Small intestine (tissue), 7 donors: ENCODE measurements around the gene SLC25A11. TPM values are rescaled to one million over a fixed set of nuclear protein-coding genes. Genes with fewer than 3 reads are reported as not detected.

Source experiments
- DNase-seq, 2 donors: peaks; one replicate each; pipeline versions ENCODE4 v3.0.0 to v3.0.0-alpha.2; 2013
- FAIRE-seq: peaks from 2 replicates; lab custom pipeline; 2012; peaks lifted over from hg19 to GRCh38; lab: Jason Lieb, UNC
- H3K27ac ChIP-seq, 3 donors: one replicate each; pipeline ENCODE4 v1.5.1; 2013; ENCODE audit warnings: low read length in 2 of 3, mild to moderate bottlenecking in 2 of 3, control low read depth in 1 of 3, inconsistent platforms in 1 of 3, low read depth in 1 of 3, moderate library complexity in 1 of 3
- H3K27me3 ChIP-seq, 3 donors: one replicate each; pipeline ENCODE4 v1.6.1; 2013; ENCODE audit warnings: low read length in 3 of 3, inconsistent platforms in 1 of 3; ENCODE audit not compliant: control insufficient read depth in 3 of 3, insufficient read depth in 3 of 3
- H3K36me3 ChIP-seq, 3 donors: one replicate each; pipeline ENCODE4 v1.6.1; 2013; ENCODE audit warnings: low read length in 3 of 3, inconsistent platforms in 1 of 3, low read depth in 1 of 3, mild to moderate bottlenecking in 1 of 3, moderate library complexity in 1 of 3; ENCODE audit not compliant: control insufficient read depth in 3 of 3, insufficient read depth in 2 of 3
- H3K4me1 ChIP-seq, 3 donors: one replicate each; pipeline ENCODE4 v1.6.1; 2013; ENCODE audit warnings: low read length in 2 of 3, inconsistent platforms in 1 of 3, low read depth in 1 of 3, mild to moderate bottlenecking in 1 of 3, moderate library complexity in 1 of 3; ENCODE audit not compliant: control insufficient read depth in 3 of 3, insufficient read depth in 2 of 3
- H3K4me3 ChIP-seq, 3 donors: one replicate each; pipeline ENCODE4 v1.5.1; 2013; ENCODE audit warnings: low read length in 3 of 3, control low read depth in 1 of 3, inconsistent platforms in 1 of 3, low read depth in 1 of 3, mild to moderate bottlenecking in 1 of 3, moderate library complexity in 1 of 3
- H3K9me3 ChIP-seq, 2 donors: one replicate each; pipeline ENCODE4 v1.6.1; 2013; ENCODE audit warnings: low read depth in 1 of 2, low read length in 1 of 2; ENCODE audit not compliant: control insufficient read depth in 2 of 2, insufficient read depth in 1 of 2
- WGBS, 3 donors: extraction: QIAGEN DNeasy Blood & Tissue Kit; methylation state at CpG; one replicate each; pipeline ENCODE4 v1.1.7; 2013; 5-methylcytosine and 5-hydroxymethylcytosine counted together
- polyA plus RNA-seq, 4 donors: library from polyadenylated mRNA; stranded (reverse) in 3 of 4; unstranded in 1 of 4; fragments of 200-250 nt in 3 of 4; fragments of 120-200 nt in 1 of 4; gene quantifications; one replicate each; pipeline versions ENCODE4 v1.2.1 to v1.2.3, GENCODE V29; 2013
- donor health status: healthy with polysubstance abuse.
- donor health status: control.
- donor health status: control.
- donor health status: Bipolar disorder and iron deficiency.
- donor health status: healthy.

Gene SLC25A11
- polyA plus RNA-seq, 4 donors: 46.1 to 79.2 (median 60.8) TPM

DNA sequence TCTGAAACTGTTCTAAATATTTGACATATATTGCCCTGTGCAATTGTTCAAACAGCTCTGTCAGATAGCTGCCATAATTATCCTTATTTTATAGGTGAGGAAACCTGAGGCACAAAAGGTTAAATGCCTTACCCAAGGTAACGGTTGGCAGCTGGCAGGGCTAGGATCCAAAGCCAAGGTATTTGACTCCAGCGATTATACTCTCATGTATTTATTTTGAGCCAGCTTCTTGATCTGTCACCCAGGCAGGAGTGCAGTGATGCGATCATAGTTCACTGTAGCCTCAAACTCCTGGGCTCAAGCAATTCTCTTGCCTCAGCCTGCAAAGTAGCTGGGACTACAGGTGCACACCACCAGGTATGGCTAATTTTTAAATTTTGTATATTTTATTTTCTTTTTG lies 18.3 kb upstream of the SLC25A11 start:
- H3K4me1 ChIP-seq: peaks cover 0 to 11% (median 4%) of the 10 kb centered on the region in 3 donors
- no peak for FAIRE-seq
- WGBS, 3 donors: 31 to 75% (median 44%) methylated on average over 3 of the region's 3 CpGs

DNA sequence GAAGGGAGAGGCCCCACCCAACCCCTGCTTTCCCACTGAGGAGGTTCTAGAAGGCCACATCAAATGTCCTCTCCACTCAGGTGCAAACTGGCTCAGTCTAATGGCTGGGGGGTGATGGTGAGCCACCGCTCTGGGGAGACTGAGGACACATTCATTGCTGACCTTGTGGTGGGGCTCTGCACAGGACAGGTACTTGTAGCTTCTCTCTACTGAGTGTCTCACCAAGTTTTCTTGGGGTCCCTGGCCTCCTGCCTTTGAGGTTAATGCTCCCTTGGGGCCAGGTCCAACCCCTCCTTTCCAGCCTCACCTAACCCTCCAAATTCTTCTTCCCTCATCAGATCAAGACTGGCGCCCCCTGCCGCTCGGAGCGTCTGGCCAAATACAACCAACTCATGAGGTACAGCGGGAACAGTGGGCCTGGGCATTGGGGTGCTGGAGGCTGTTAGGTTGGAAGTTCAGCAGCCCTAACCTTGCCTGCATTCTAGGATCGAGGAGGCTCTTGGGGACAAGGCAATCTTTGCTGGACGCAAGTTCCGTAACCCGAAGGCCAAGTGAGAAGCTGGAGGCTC lies 16.7 kb upstream of the SLC25A11 start:
- Histone ChIP-seq H3K4me1 (peaks cover 0 to 14% (median 4%) of the 10 kb centered on the region in 3 donors), H3K4me3 (no peak overlapping the region)
- no peak for FAIRE-seq

More for the DNA sequence above, 18.3 kb upstream of the SLC25A11 start:
- Histone ChIP-seq H3K4me3 (no peak overlapping the region), H3K9me3 (no peaks in the 10 kb centered on the region), H3K27ac (no peak overlapping the region), H3K36me3 (peaks cover 0 to 49% (median 0%) of the 10 kb centered on the region in 3 donors), H3K27me3 (no peaks in the 10 kb centered on the region)
- no peak for DNase-seq

GRCh38 chr17:4955091-4955490 lies 15.2 kb upstream of the SLC25A11 start:
- Histone ChIP-seq H3K27ac (no peak overlapping the region), H3K27me3 (no peaks in the 10 kb centered on the region), H3K36me3 (peaks cover 0 to 29% (median 0%) of the 10 kb centered on the region in 3 donors), H3K9me3 (no peaks in the 10 kb centered on the region), H3K4me1 (peaks cover 4 to 29% (median 4%) of the 10 kb centered on the region in 3 donors), H3K4me3 (no peak overlapping the region)
- 94 to 99% (median 97%) methylated on average over 8 of the region's 8 CpGs for WGBS, 3 donors
- DNase-seq (no peak), FAIRE-seq (no peak)

More for the DNA sequence above, 16.7 kb upstream of the SLC25A11 start:
- WGBS, 3 donors: 84 to 88% (median 88%) methylated on average over 10 of the region's 10 CpGs
- Histone ChIP-seq H3K9me3 (no peaks in the 10 kb centered on the region), H3K27ac (no peak overlapping the region), H3K27me3 (no peaks in the 10 kb centered on the region), H3K36me3 (peaks cover 0 to 40% (median 0%) of the 10 kb centered on the region in 3 donors)
- DNase-seq: peak in 1 of 2 donors; percentile 27

DNA sequence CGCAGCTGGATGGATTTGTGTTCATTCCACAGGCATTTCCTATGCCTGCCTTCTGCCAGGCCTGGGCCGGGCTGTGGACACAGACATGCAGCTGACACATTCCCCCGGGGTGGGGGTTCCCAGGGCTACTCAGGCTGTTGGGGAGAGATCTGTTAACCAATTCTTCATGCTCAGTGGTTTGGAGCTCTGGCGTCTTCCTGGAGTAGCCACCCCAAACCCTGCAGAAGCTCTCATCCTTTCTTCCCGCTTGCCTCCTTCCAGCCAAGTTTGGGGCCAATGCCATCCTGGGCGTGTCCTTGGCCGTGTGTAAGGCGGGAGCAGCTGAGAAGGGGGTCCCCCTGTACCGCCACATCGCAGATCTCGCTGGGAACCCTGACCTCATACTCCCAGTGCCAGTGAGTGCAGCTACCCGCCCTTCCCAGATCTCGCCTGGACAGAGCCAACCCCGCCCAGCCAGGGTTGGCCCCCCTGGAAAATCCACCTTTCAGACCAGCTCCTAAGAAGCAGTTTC lies 13.7 kb upstream of the SLC25A11 start:
- H3K4me1 ChIP-seq: peaks cover 0 to 19% (median 4%) of the 10 kb centered on the region in 3 donors
- FAIRE-seq: no peak

DNA sequence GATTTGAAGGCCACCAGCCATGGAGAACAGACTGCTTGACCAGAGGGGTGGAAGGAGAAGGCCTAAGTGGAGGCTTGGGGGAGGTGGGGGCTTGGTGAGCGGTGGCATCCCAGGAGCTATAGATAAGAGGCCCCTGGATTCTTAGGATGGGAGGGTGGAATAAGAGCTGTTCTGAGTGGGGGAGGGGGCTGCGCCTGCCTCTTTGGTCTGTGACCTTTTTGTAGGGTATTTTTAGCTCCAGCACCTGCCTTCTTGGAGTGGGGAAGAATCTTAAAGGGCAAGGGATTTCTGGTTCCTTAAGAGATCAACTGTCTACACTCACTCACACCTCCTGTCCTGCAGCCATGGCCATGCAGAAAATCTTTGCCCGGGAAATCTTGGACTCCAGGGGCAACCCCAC lies 11.6 kb upstream of the SLC25A11 start:
- FAIRE-seq: no peak
- Histone ChIP-seq H3K4me1 (peaks cover 0 to 22% (median 7%) of the 10 kb centered on the region in 3 donors), H3K4me3 (no peak overlapping the region)

More for the DNA sequence above, 13.7 kb upstream of the SLC25A11 start:
- peaks cover 0 to 17% (median 0%) of the 10 kb centered on the region in 3 donors for H3K36me3 ChIP-seq
- H3K27me3 ChIP-seq: no peaks in the 10 kb centered on the region
- no peak overlapping the region for H3K27ac ChIP-seq
- no peak for DNase-seq
- WGBS, 3 donors: 71 to 77% (median 71%) methylated on average over 14 of the region's 14 CpGs
- no peak overlapping the region for H3K4me3 ChIP-seq
- no peaks in the 10 kb centered on the region for H3K9me3 ChIP-seq

DNA sequence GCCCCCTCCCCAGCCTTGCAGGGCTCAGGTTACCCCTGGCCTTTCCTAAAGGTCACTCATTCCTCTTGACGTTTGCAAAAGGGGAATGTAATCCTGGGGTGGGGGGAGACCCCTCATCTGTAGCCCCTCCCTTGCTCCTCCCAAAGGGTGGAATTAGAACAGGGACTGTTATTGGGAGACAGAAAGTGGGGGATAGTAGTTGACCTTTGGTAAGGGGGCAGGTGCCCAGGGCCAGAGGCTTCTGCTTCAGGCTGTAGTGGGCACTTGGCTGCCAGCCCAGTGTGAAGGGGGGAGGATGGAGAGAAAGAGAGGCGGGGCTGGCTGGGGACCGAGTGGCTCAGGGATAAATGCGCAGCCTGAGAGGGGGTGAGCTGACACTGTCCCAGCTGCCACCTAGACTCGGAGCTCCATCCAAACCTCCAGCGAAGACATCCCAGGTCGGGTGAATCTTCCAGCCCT lies 10.9 kb upstream of the SLC25A11 start, which contains the start of gene ENO3:
Gene ENO3 (plus strand): TSS at position 374 of the 459 bp plus-strand sequence. CDS start 711 bp downstream, outside the sequence.
- Histone ChIP-seq H3K27ac (peak within 1 kb of the TSS; percentile 95 to 100 (median 97)), H3K4me1 (peaks cover 0 to 29% (median 10%) of the 10 kb centered on the region in 3 donors), H3K4me3 (peak within 1 kb of the TSS in 2 of 3 donors; percentile 69 to 87), H3K36me3 (peaks cover 0 to 13% (median 5%) of the 10 kb centered on the region in 3 donors), H3K9me3 (no peaks in the 10 kb centered on the region), H3K27me3 (no peaks in the 10 kb centered on the region)
- FAIRE-seq: no peak
- 26 to 43% (median 37%) methylated on average over 7 of the region's 7 CpGs for WGBS, 3 donors
- peak in 1 of 2 donors; percentile 39 for DNase-seq

More for the DNA sequence above, 11.6 kb upstream of the SLC25A11 start:
- Histone ChIP-seq H3K27me3 (no peaks in the 10 kb centered on the region), H3K27ac (peak overlapping the region in 1 of 3 donors; percentile 100), H3K9me3 (no peaks in the 10 kb centered on the region), H3K36me3 (peaks cover 0 to 9% (median 0%) of the 10 kb centered on the region in 3 donors)
- no peak for DNase-seq
- 83 to 93% (median 85%) methylated on average over 3 of the region's 3 CpGs for WGBS, 3 donors

- Histone ChIP-seq H3K27ac (peak overlapping the region; percentile 95 to 100 (median 97)), H3K36me3 (peaks cover 0 to 19% (median 7%) of the 10 kb centered on the region in 3 donors), H3K4me1 (peaks cover 0 to 35% (median 13%) of the 10 kb centered on the region in 3 donors), H3K4me3 (peak overlapping the region in 2 of 3 donors; percentile 69 to 87), H3K27me3 (no peaks in the 10 kb centered on the region), H3K9me3 (no peaks in the 10 kb centered on the region)
- 2 to 4% (median 2%) methylated on average over 31 to 52 of the region's 52 CpGs for whole genome bisulfite sequencing, 3 donors
- FAIRE-seq: no peak
- DNase-seq: peak in 1 of 2 donors; percentile 67
These were observed 10.4 kb upstream of the SLC25A11 start for GRCh38 chr17:4950075-4950745.
